Stimulated activated CD4-positive, alpha-beta T cell treated with anti-CD3 and anti-CD28 coated beads, Interleukin-4, amount 100 ng/mL, for 24 hours (primary cell): ENCODE data around the gene FGF14.

ENCODE experiments used
- DNase-seq: peaks from one replicate; pipeline ENCODE4 v3.0.0-alpha.2; 2020

FGF14 gene

DNA sequence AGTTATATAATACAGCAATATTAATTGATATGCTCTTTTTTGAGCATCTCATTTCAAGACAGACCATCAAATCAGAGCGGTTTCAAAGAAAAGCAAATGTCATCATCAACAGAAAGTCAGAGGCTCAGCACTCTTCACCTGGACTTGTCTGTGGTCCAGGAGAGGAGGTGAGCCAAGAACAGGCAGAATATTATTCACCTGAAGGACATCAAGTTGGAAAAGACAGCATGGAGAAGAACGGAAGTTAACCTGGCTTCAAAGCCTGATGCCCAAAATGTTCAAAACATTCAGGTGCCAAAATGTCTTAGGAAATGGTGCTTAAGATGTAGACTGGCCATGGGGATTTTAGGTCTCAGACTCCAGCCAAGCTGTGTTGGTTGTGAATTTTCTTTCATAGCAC, 40.7 kb downstream of the FGF14 start:
- DNase-seq: no peak

GRCh38 chr13:102359264-102359663, 42.6 kb downstream of the FGF14 start:
- DNase-seq: no peak

DNA sequence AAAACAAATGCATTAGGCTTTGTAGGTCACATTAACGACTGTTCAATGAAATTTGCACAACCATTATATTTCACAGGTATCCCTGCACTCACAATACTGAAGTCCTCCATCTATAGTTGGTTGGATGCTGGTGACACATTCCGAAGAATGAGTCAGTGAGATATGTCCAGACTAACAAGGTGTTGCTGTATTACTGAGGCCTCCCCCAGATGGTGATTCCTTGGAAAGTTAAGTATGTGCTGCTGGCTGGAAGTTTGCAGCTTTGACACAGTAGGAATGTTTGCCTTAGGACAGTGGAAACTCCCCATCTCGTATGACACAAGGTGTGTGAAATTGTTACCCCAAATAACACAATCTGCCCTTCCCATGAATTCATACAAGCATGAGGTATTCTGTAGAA, 46.6 kb downstream of the FGF14 start:
- no peak for DNase-seq

- no peak for DNase-seq
Observed at GRCh38 chr13:102354011-102354410, 47.8 kb downstream of the FGF14 start.

DNA sequence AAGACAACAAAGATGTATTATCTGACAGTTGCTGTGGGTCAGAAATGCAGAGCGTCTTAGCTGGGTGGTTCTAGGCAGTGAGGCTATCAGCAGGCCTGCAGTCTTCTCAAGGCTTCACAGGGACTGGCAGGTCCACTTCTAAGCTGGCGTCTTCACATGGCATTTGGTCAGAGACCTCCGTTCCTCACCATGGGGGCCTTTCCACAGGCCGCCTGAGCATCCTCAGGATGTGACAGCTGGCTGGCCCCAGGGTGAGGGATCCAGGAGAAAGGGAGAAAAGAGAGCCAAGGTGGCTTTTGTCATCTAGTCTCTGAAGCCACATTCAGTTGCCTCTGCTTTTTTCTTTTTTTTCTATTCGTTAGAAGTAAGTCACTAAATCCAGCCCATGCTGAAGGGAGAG, 50.3 kb downstream of the FGF14 start:
- DNase-seq: no peak

- no peak for DNase-seq
Observed at GRCh38 chr13:102347490-102347889, 54.4 kb downstream of the FGF14 start.

DNA sequence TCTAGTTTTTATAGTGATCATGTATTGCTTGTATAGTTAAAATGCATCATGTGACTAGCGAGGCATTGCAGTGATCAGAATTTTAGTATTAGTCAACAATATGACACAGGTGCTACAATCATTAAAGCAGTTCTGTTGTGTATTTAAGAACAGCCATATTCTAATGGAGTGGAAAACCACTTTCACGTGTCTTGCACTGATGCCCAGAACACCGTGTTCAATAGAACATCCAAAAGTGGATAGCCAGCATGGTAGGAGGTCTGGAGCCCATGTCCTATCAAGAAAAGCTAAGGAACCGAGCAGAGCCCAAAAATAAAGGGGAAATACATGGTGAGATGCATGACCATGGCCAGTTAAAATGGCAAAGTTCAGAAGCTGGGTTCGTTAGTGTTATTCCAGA, 55.1 kb downstream of the FGF14 start:
- no peak for DNase-seq

- no peak for DNase-seq
Observed at GRCh38 chr13:102344410-102344809, 57.4 kb downstream of the FGF14 start.

GRCh38 chr13:102333320-102334198, 68.3 kb downstream of the FGF14 start:
- no peak for DNase-seq

- DNase-seq: no peak
Observed at GRCh38 chr13:102328909-102329308, 72.9 kb downstream of the FGF14 start.

DNA sequence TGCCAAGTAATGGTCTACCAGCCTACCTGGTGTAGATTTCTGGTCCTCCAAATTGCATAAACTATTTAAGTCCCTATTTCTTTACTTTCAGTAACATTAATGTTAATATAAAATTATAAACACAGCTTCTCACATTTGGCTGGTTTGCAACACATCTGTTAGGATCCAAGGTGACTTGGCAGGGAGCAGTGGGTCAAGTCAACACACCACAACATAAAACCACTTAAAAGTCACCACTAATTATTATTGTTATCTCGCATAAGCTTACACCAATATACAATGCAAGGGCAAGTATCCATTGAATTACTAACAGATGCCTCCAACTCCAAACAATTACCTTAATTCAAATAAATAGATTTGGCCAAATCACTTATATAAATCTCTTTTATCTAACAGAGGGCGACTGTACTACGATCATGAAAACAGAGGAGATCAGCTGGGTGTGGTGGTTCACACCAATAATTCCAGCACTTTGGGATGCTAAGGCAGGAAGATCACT, 74.7 kb downstream of the FGF14 start:
- DNase-seq: no peak

DNA sequence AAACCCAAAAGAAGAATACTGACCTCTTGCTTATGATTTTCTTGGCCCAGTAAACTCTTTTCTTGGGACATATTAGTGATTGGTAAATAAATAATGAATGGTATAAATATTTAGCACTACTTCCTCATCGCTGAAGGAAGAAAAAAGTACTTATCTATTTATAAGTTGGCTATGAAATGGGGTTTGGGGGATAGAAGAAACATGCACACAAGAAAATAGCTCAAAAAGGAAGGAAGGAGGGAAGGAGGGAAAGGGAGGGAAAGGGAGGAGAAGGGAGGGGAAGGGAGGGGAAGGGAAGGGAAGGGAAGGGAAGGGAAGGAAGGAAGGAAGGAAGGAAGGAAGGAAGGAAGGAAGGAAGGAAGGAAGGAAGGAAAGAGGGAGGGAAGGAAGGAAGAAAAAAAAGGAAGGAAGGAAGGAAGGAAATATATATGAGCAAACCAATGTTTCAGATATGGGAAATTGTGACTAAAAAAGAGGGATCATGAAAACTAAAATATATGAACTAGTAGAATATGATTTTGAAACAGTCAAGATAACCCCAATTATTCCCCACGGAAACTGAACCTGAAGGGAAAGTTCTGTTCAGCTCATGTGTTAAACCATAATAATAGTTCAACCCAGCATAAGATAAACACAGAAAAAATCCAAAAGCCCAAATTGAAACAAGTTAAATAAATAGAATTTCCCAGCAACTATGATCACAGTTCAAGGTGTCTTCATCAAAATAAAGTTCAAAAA, 75.3 kb downstream of the FGF14 start:
- no peak for DNase-seq

DNA sequence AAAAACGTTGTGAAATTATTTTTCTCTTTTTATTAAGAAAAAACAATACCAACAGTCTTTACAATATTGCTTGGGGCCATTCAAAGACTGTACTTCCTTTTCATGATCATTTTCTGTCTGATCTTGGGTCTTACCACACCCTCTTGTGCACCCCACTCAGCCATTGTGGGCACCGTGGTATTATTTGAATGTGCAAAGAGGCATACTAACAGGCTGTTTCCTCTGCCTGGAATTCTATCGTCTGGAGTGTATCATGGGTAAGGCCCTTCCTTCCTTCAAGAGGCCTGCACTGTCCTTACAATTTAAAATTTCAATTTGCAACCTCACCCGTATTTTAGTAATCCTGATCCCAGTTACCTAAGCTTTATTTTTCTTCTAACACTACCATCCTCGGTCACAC, 76.5 kb downstream of the FGF14 start:
- no peak for DNase-seq

DNA sequence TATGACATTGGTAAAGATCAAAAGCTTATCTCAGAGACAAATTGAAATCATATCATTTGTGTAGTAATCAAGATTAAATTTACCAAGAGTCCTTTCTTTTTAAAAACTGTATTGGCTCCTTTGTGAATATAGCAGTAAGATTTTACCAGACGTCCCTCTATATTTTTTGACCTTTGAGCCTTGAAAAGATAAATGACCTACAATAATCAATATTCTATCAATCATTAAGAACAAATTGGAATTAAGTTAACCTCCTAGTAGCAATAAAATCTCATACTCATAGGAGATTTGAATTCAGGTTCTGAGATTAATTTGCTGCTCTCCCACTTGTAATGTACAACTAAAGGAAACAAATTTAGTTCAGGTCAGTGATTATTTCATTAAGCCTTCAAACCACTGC, 78.3 kb downstream of the FGF14 start:
- no peak for DNase-seq

GRCh38 chr13:102323012-102323411, 78.8 kb downstream of the FGF14 start:
- no peak for DNase-seq

- no peak for DNase-seq
Observed at GRCh38 chr13:102322211-102322610, 79.6 kb downstream of the FGF14 start.

- no peak for DNase-seq
Observed at GRCh38 chr13:102318233-102318632, 83.6 kb downstream of the FGF14 start.

GRCh38 chr13:102317593-102317992, 84.3 kb downstream of the FGF14 start:
- no peak for DNase-seq

DNA sequence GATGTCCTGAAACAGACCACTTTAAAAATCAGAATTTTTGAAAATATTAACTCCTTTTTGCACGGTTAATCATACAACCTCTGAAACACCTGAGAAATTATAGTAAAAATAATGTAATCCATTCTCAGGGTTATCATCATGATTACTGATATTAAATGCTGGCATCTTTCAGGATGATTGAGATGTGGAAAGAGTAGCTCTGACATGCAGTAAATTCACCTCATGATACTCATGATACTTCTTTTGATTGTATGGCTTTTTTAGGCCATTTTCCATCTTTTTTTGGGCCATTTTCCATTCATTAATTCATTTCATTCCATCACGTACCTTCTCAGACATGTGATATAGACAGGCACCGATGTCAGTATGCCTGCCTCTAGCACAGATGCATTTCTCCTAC, 85.1 kb downstream of the FGF14 start:
- no peak for DNase-seq

DNA sequence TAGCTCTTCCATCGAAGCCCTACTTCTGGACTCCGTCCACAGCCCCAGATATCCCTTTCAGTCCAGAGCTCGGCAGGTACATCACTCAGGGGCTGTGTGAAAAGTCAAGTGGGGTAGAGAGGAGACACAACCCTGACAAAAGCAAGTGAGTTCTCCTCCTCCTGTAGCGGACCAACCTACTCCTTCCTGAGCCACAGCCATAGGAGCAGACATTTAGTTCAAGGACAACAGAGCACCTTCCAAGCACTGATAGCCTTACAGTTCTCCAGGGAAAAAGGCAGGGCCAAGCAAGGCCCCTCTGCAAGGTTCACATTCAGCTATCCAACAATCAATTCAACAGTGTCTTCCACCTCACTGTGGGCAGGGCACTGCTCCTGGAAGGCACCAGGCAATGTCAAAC, 89.0 kb downstream of the FGF14 start:
- DNase-seq: no peak

- no peak for DNase-seq
Observed at GRCh38 chr13:102311901-102312300, 89.9 kb downstream of the FGF14 start.

GRCh38 chr13:102311419-102311796, 90.4 kb downstream of the FGF14 start:
- DNase-seq: no peak

- no peak for DNase-seq
Observed at GRCh38 chr13:102310691-102311418, 91.0 kb downstream of the FGF14 start.

DNA sequence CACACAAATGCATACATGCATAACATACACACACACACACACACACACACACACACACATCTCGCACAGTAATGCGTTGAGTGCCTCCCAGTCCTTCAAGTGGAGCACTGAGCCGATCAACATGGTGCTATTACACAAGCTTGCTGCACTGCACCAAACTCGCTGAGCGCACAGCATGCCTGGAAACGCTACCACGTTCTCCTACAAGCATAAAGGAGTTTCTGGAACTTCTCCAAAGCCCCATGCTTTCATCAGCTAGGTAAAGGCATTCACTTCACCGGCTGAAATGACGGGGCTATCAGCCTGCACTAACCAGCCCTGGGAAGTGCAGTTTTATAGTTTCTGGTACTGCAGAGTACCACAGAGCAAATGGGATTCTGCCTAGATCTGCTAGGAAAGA, 92.7 kb downstream of the FGF14 start:
- no peak for DNase-seq
